ENCODE data around the gene THOC6.

- TF ChIP-seq POLR2A (IDR thresholded peaks at IDR 0.05; ENCODE audit: low read depth, low read length) (peak; percentile 82), TAF1 (IDR thresholded peaks at IDR 0.05; ENCODE audit: low read depth, low read length) (no peak; the same call in 1 of the 2 replicates), POLR2AphosphoS5 (IDR thresholded peaks at IDR 0.05; ENCODE audit: low read depth, low read length) (peak; percentile 85), SPI1 (IDR thresholded peaks at IDR 0.05; ENCODE audit: low read depth, low read length) (peak; percentile 66), POU2F2 (IDR thresholded peaks at IDR 0.05; ENCODE audit: low read depth, low read length) (0 out of 2 replicates have a peak, but pooled peaks have one; percentile 32)
These were observed at the start of gene THOC6, which contains the start of gene HCFC1R1 for GRCh38 chr16:3023669-3024478.

Data from GM12891 (cell line).